NCI-H2227 (cell line): ENCODE data around the gene MTNR1A.
A peak's percentile ranks its signal among the peaks of the same experiment; 100 is the strongest.

Source experiments
- DNase-seq: peaks from one replicate; lab custom pipeline; 2025; ENCODE audit not compliant: unreplicated experiment; lab: John Stamatoyannopoulos, UW

The MTNR1A gene

DNA sequence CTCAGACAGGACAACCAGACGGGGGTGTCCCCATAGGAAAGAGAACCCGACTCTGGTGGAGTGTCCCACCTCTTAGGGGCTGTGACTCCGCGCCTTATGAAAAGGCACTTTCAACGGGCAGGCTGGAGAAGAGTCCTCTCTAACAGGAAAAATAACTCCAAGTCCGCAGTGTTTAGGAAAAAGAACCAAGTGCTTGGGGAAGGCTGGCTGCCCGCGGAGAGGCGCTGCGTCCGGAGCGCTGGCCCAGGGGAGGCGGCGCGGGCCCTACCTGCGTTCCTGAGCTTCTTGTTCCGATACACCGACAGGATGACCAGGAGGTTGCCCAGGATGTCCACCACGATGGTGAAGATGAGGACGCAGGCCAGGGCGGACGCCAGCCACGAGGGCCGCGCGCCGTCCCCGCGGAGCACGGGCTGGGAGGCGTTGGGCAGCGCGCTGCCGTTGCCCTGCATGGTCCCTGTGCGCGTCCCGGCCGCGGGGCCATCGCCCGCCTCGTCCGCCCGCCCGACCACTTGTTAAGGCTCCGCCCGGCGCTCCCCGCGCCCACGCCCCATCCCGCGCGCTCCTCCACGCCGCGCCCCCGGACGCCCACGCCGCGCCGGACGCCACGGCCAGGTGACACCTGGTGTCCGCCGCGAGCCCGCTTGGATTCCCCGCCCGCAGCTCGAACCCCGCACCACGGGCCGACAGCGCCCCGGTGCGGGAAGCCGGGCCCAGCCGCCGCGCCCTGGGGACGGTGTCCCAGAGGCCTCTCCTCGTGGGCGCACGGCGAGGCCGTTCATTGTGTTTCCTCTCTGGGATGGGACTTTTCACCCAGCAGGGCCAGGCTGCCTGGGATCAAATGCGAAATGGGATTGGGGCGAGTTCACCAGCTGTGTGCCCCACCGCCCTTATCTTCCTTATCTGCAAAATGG lies at the start of gene MTNR1A:
TSS of gene MTNR1A (minus strand) at position 654 of the 914 bp plus-strand sequence. CDS start at position 452, 202 bp downstream.
- no peak for DNase-seq

DNA sequence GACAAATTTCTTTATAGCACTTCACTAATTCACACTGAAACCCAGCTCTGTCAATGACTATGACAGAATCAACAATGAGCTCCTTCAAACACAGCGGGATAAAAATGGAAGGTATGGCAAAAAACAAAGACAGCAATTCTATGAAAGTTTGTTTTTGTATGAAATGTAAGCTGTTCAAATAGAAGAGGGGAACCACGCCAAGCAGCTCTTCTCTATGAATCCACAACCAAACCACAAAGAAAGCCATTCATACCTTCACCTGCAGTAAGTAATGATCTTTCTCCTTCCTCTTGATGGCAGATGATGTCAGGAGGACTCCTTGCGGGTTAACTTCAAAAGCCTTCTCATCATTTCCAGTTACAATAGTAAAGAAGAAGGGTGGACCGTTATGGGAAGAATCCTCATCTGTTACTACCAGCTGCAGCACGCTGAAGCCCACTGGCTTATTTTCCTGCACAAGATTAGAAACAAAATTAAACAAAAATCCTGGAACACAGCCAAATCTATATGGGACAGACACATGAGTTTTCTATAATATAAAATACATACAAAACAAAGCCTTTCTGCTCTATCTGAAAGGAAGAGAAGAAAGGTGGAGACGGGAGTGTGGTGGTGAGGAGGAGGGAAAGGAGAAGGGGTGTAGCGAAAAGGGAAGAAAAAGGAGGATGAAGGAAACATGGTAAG lies 48.9 kb upstream of the MTNR1A start:
- DNase-seq: no peak

- DNase-seq: no peak
These were observed 47.6 kb upstream of the MTNR1A start for GRCh38 chr4:186602978-186603377.

GRCh38 chr4:186599483-186599882 lies 44.1 kb upstream of the MTNR1A start:
- DNase-seq: no peak

DNA sequence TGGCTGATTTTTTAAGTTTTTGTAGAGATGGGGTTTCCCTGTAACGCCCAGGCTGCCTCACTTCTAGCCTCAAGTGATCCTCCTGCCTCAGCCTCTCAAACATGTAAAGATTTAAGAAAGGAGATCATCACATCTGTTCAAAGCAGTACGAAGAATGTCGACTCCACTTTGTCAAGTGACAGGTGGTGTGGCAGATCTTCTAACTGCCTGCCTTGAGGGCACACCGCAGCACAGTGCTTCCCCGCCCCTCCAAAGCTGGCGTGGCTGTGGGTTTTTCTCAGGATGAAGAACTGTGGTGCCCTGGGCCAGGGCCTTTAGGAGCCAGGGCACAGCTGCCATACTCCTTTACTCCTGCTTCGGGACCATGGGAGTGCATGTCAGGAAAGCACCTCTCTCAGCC lies 43.3 kb upstream of the MTNR1A start:
- DNase-seq: no peak

DNA sequence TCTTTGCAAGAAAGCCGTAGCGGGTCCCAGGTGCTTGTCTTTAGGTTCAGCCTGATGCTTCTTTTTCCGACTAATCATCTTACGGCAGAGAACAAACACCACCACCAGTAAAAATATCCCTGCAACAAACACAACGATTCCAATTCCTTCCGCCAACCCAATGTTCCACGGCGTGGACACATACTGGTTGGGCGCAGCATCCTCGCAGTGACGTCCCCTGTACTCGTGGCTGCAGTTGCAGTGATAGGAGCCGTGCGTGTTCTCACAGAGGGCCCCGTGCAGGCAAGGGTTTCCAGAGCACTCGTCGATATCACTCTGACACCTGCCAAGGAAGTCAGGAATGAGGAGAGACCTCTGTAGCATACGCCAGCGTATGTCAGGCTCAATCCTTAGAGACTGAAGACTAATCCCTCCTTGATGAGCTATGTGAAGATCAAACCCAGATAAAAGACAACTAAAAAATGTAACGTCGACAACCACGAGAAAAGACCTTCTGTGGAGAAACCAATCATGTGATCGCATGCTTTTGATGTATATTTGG lies 41.6 kb upstream of the MTNR1A start:
- no peak for DNase-seq

- DNase-seq: no peak
These were observed 41.0 kb upstream of the MTNR1A start for GRCh38 chr4:186596346-186596745.

- no peak for DNase-seq
These were observed 38.2 kb upstream of the MTNR1A start for GRCh38 chr4:186593587-186593973.

GRCh38 chr4:186592966-186593586 lies 37.7 kb upstream of the MTNR1A start:
- no peak for DNase-seq

- DNase-seq: no peak
These were observed 37.1 kb upstream of the MTNR1A start for GRCh38 chr4:186592445-186592844.

- no peak for DNase-seq
These were observed 36.3 kb upstream of the MTNR1A start for GRCh38 chr4:186591651-186592050.

DNA sequence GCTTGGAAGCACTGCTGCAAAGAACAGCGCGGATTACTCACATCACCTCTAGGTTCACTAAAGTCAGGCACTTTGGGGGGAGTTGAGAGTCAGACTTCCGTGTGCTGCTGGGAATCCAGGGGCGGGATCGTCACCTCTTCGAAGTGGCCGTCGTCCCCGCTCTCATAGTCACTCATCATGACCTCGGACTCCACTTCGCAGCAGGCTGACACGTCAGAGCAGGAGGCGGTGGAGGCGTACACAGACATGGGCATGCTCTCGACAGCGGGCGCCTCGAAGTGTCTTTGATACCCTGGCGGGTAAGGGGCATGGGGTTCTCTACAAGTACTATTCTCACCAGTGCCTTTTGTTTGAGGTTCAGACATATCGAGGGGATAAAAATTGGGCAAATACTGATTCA lies 33.1 kb upstream of the MTNR1A start:
- no peak for DNase-seq

- DNase-seq: peak; percentile 14
These were observed 32.1 kb upstream of the MTNR1A start for GRCh38 chr4:186587416-186588018.

- no peak for DNase-seq
These were observed 30.8 kb upstream of the MTNR1A start for GRCh38 chr4:186586205-186586604.

- no peak for DNase-seq
These were observed 29.5 kb upstream of the MTNR1A start for GRCh38 chr4:186584912-186585311.

DNA sequence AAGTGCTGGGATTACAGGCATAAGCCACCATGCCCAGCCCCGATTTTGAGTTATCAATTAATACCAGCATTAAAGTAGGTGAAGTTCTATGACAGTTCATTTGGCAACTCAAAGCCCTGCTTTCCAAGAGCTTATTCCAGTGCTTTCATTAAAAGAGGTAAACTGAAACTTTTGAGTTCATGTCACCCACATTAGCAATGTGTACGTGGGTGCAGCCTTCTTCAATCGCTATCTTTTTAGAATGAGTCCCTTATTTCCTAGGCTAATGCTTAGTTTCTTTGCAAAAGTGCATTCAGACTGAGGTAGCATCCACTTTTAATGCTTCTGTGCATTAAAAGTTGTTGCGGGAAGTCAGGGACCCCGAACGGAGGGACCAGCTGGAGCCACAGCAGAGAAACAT lies 26.1 kb upstream of the MTNR1A start:
- no peak for DNase-seq

- no peak for DNase-seq
These were observed 25.3 kb upstream of the MTNR1A start for GRCh38 chr4:186580669-186581068.

- DNase-seq: no peak
These were observed 15.0 kb upstream of the MTNR1A start for GRCh38 chr4:186570193-186570996.

GRCh38 chr4:186569533-186570192 lies 14.3 kb upstream of the MTNR1A start:
- no peak for DNase-seq

- no peak for DNase-seq
These were observed 10.7 kb upstream of the MTNR1A start for GRCh38 chr4:186566068-186566467.
